Panc1 (cell line): ENCODE data around the gene SEC22B.
"Not testable (repeated sequence)": the region's sequence is repeated elsewhere in the genome, so short reads cannot be mapped to it uniquely, and the experiment has no call there.

Experiments used
- CTCF ChIP-seq: fragments of 450-650 bp; IDR thresholded peaks from 2 replicates; pipeline ENCODE4 v1.5.1; 2017; ENCODE audit warnings: mild to moderate bottlenecking
- TCF7L2 ChIP-seq: IDR thresholded peaks from 2 replicates; pipeline ENCODE4 v1.6.1; 2011; ENCODE audit warnings: mild to moderate bottlenecking, low read depth, low read length, inconsistent platforms

DNA sequence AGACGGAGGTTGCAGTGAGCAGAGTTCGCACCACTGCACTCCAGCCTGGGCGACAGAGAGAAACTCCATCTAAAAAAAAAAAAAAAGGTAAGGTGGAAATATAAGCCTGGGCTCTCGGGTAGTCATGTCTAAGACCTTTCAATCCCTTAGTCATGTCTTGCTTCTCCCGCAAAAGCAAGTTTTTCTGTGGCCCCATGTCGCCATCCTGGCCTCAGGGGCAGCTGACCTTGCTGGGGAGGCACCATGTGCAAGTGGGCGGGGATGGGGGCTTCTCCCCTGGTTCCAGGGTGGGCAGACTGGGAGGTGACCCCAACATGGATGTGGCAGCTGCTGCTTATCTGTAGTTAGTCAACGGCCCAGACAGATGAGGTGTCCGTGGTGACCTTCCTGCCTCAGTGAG is 66.7 kb downstream of the SEC22B start:
- not testable (repeated sequence) for TF ChIP-seq TCF7L2, CTCF
